ENCODE results near the gene PRPF31. TPM values are rescaled to one million over a fixed set of nuclear protein-coding genes. Genes with fewer than 3 reads are reported as not detected.

Gene PRPF31
- total and polyA plus RNA-seq, 9 of the 15 experiments (the other 6 are each of a cell fraction or from before 2014, with no cell fraction given), result 5.8 to 92.2 (median 69.2) TPM

- FAIRE-seq, result no peak
These were observed 32.1 kb downstream of the PRPF31 start for GRCh38 chr19:54147676-54148075.

More at GRCh38 chr19:54147676-54148075, 32.1 kb downstream of the PRPF31 start:
- Histone ChIP-seq H3K4me1 (replicated peaks in 1 of 2; ENCODE audit: control insufficient read depth in 2 of 2, insufficient read depth in 2 of 2, low read length in 2 of 2) (peaks cover 0 to 10% of the 10 kb centered on the region in 2 experiments; a peak in 1 of 5 replicates), H4K20me1 (replicated peaks; ENCODE audit: control insufficient read depth, insufficient read depth, low read length) (peaks cover 1% of the 10 kb centered on the region; the same call in 1 of the 2 replicates), H2AFZ (ENCODE audit: low read depth, low read length) (no peak overlapping the region), H3K9me3 (replicated peaks; ENCODE audit: control insufficient read depth, insufficient read depth, low read depth, low read length) (no peaks in the 10 kb centered on the region), H3K9ac (ENCODE audit: insufficient read depth in 1 of 2, low read depth in 2 of 2, low read length in 2 of 2) (no peak overlapping the region), H3K4me2 (ENCODE audit: insufficient read depth, low read length) (no peak overlapping the region), H3K79me2 (ENCODE audit: control insufficient read depth, insufficient read depth, low read length) (peaks cover 1% of the 10 kb centered on the region; the same call in 2 of the 3 replicates), H3K4me3 (no peak overlapping the region), H3K27me3 (ENCODE audit: control insufficient read depth in 2 of 2, insufficient read depth in 2 of 2, low read length in 2 of 2) (no peaks in the 10 kb centered on the region), H3K9me1 (ENCODE audit: control insufficient read depth, insufficient read depth, low read length) (no peaks in the 10 kb centered on the region), H3K36me3 (ENCODE audit: control insufficient read depth, insufficient read depth, low read length) (peaks cover 96% of the 10 kb centered on the region; the same call in 2 of the 3 replicates), H3K27ac (ENCODE audit: extremely low read depth, low read depth, low read length) (no peak overlapping the region)
- ChIA-PET CTCF (ENCODE audit: low intra/inter-chr PET ratio) (no interaction called here), POLR2A (interaction anchor here (0.6 to 4.1 kb wide), 4 partner anchors 10 to 13 kb away, joined by 3 to 29 read pairs (median 4); partner anchors contain the start of genes CNOT3 and LENG1)
- no peak for TF ChIP-seq NFYB (IDR thresholded peaks at IDR 0.05; ENCODE audit: extremely low read depth, insufficient read length)
- TF ChIP-seq WHSC1 (IDR thresholded peaks at IDR 0.05; ENCODE audit: low read length), result no peak
- no peak for TF ChIP-seq SNRNP70 (optimal IDR thresholded peaks at IDR 0.05; ENCODE audit: low read depth, low read length)
- TF ChIP-seq NR0B1 (IDR thresholded peaks at IDR 0.05; ENCODE audit: partially characterized antibody), result no peak
- intact Hi-C loops (cut with micrococcal nuclease) (no loop called here), in situ Hi-C loops (cut with MboI) (no loop called here)
- no TSS peak for BruUV-seq (replicated peaks)
- DNase-seq (ENCODE audit: extremely low read depth in 1 of 4, low spot score in 3 of 4), result no peak
- WGBS (ENCODE audit: insufficient coverage, low coverage, missing lambda C conversion rate), result 69% methylated on average over 3 of the region's 3 CpGs
- no peak; the same call in 2 of the 3 replicates for ATAC-seq
